Measurements from ENCODE around the gene SUPT3H.

- TF ChIP-seq CTCF (IDR thresholded peaks at IDR 0.05) = no peak
- TF ChIP-seq POLR2A (IDR thresholded peaks at IDR 0.05) = no peak
- no peak for TF ChIP-seq EP300 (IDR thresholded peaks at IDR 0.05)
These were observed 325.4 kb downstream of the SUPT3H start for GRCh38 chr6:45052325-45052724.

Data from ovary (tissue), 3 donors.